IPS-18a (cell line): ENCODE results near the gene NTSR1.

ENCODE experiments used
- H3K27ac ChIP-seq: one replicate; pipeline ENCODE4 v1.5.1; 2013; ENCODE audit warnings: low read length
- H3K27me3 ChIP-seq: one replicate; pipeline ENCODE4 v1.6.1; 2013; ENCODE audit warnings: mild to moderate bottlenecking, low read length; ENCODE audit not compliant: control insufficient read depth, insufficient read depth
- H3K36me3 ChIP-seq: one replicate; pipeline ENCODE4 v1.6.1; 2013; ENCODE audit warnings: low read depth, low read length; ENCODE audit not compliant: control insufficient read depth
- H3K4me1 ChIP-seq: one replicate; pipeline ENCODE4 v1.6.1; 2013; ENCODE audit warnings: low read depth, low read length; ENCODE audit not compliant: control insufficient read depth
- H3K4me3 ChIP-seq: one replicate; pipeline ENCODE4 v1.5.1; 2013; ENCODE audit warnings: low read length
- H3K9ac ChIP-seq: one replicate; pipeline ENCODE4 v1.6.1; 2013; ENCODE audit warnings: mild to moderate bottlenecking, low read length, moderate library complexity
- H3K9me3 ChIP-seq: one replicate; pipeline ENCODE4 v1.6.1; 2013; ENCODE audit warnings: low read depth, low read length; ENCODE audit not compliant: control insufficient read depth

The NTSR1 gene

GRCh38 chr20:62774762-62775161 is 66.1 kb downstream of the NTSR1 start:
- H3K4me1 ChIP-seq: peaks cover 5% of the 10 kb centered on the region
- no peak overlapping the region for H3K9ac ChIP-seq
- no peaks in the 10 kb centered on the region for H3K27me3 ChIP-seq
- H3K27ac ChIP-seq: no peak overlapping the region
- H3K4me3 ChIP-seq: no peak overlapping the region
- H3K36me3 ChIP-seq: no peaks in the 10 kb centered on the region
- no peaks in the 10 kb centered on the region for H3K9me3 ChIP-seq

- Histone ChIP-seq H3K36me3 (no peaks in the 10 kb centered on the region), H3K9ac (no peak overlapping the region), H3K4me3 (no peak overlapping the region), H3K4me1 (peaks cover 5% of the 10 kb centered on the region), H3K9me3 (no peaks in the 10 kb centered on the region), H3K27me3 (no peaks in the 10 kb centered on the region), H3K27ac (no peak overlapping the region)
Measured at GRCh38 chr20:62775206-62775605, 66.6 kb downstream of the NTSR1 start.

- H3K4me1 ChIP-seq: peaks cover 5% of the 10 kb centered on the region
- H3K36me3 ChIP-seq: no peaks in the 10 kb centered on the region
- no peak overlapping the region for H3K27ac ChIP-seq
- no peak overlapping the region for H3K4me3 ChIP-seq
- H3K27me3 ChIP-seq: no peaks in the 10 kb centered on the region
- H3K9me3 ChIP-seq: no peaks in the 10 kb centered on the region
- H3K9ac ChIP-seq: no peak overlapping the region
Measured at GRCh38 chr20:62776035-62776691, 67.5 kb downstream of the NTSR1 start.

- Histone ChIP-seq H3K27ac (no peak overlapping the region), H3K9ac (no peak overlapping the region), H3K9me3 (no peaks in the 10 kb centered on the region), H3K27me3 (no peaks in the 10 kb centered on the region), H3K4me1 (peaks cover 5% of the 10 kb centered on the region), H3K4me3 (no peak overlapping the region), H3K36me3 (no peaks in the 10 kb centered on the region)
Measured at GRCh38 chr20:62776692-62777527, 68.3 kb downstream of the NTSR1 start.

- H3K27me3 ChIP-seq: no peaks in the 10 kb centered on the region
- H3K4me1 ChIP-seq: peaks cover 5% of the 10 kb centered on the region
- H3K9ac ChIP-seq: no peak overlapping the region
- H3K27ac ChIP-seq: no peak overlapping the region
- H3K9me3 ChIP-seq: no peaks in the 10 kb centered on the region
- H3K36me3 ChIP-seq: no peaks in the 10 kb centered on the region
- no peak overlapping the region for H3K4me3 ChIP-seq
Measured at GRCh38 chr20:62777528-62777830, 68.8 kb downstream of the NTSR1 start.

GRCh38 chr20:62778058-62778457 is 69.4 kb downstream of the NTSR1 start:
- H3K27me3 ChIP-seq: no peaks in the 10 kb centered on the region
- no peak overlapping the region for H3K27ac ChIP-seq

GRCh38 chr20:62778601-62779416 is 70.2 kb downstream of the NTSR1 start:
- Histone ChIP-seq H3K9ac (no peak overlapping the region), H3K4me1 (peaks cover 5% of the 10 kb centered on the region), H3K27me3 (no peaks in the 10 kb centered on the region), H3K4me3 (no peak overlapping the region), H3K9me3 (no peaks in the 10 kb centered on the region), H3K27ac (no peak overlapping the region), H3K36me3 (no peaks in the 10 kb centered on the region)

More at GRCh38 chr20:62778058-62778457, 69.4 kb downstream of the NTSR1 start:
- Histone ChIP-seq H3K9me3 (no peaks in the 10 kb centered on the region), H3K4me1 (peaks cover 5% of the 10 kb centered on the region), H3K4me3 (no peak overlapping the region), H3K9ac (no peak overlapping the region), H3K36me3 (no peaks in the 10 kb centered on the region)

- no peaks in the 10 kb centered on the region for H3K36me3 ChIP-seq
- H3K4me1 ChIP-seq: peaks cover 5% of the 10 kb centered on the region
- H3K9me3 ChIP-seq: no peaks in the 10 kb centered on the region
- H3K27me3 ChIP-seq: no peaks in the 10 kb centered on the region
- H3K4me3 ChIP-seq: no peak overlapping the region
- no peak overlapping the region for H3K27ac ChIP-seq
- no peak overlapping the region for H3K9ac ChIP-seq
Measured at GRCh38 chr20:62779417-62779685, 70.7 kb downstream of the NTSR1 start.

GRCh38 chr20:62780204-62780603 is 71.6 kb downstream of the NTSR1 start:
- Histone ChIP-seq H3K4me1 (peaks cover 5% of the 10 kb centered on the region), H3K9me3 (no peaks in the 10 kb centered on the region), H3K27ac (no peak overlapping the region), H3K27me3 (no peaks in the 10 kb centered on the region), H3K4me3 (no peak overlapping the region), H3K9ac (no peak overlapping the region), H3K36me3 (no peaks in the 10 kb centered on the region)

- H3K4me1 ChIP-seq: peaks cover 5% of the 10 kb centered on the region
Measured at GRCh38 chr20:62780696-62781095, 72.1 kb downstream of the NTSR1 start.

GRCh38 chr20:62782149-62782892 is 73.7 kb downstream of the NTSR1 start:
- Histone ChIP-seq H3K27ac (no peak overlapping the region), H3K9ac (no peak overlapping the region), H3K36me3 (no peaks in the 10 kb centered on the region), H3K4me3 (no peak overlapping the region), H3K27me3 (no peaks in the 10 kb centered on the region), H3K9me3 (no peaks in the 10 kb centered on the region), H3K4me1 (no peaks in the 10 kb centered on the region)

More at GRCh38 chr20:62780696-62781095, 72.1 kb downstream of the NTSR1 start:
- no peak overlapping the region for H3K27ac ChIP-seq
- H3K4me3 ChIP-seq: no peak overlapping the region
- H3K36me3 ChIP-seq: no peaks in the 10 kb centered on the region
- no peak overlapping the region for H3K9ac ChIP-seq
- H3K27me3 ChIP-seq: no peaks in the 10 kb centered on the region
- H3K9me3 ChIP-seq: no peaks in the 10 kb centered on the region
